ENCODE results near the gene AMY1C.
"Not testable (repeated sequence)": the region's sequence is repeated elsewhere in the genome, so short reads cannot be mapped to it uniquely, and the experiment has no call there.

The AMY1C gene

GRCh38 chr1:103749598-103749997, at the start of gene AMY1C:
AMY1C (plus strand) TSS chr1:103749898; CDS start chr1:103750470, 572 bp downstream.
- not testable (repeated sequence) for DNase-seq

- not testable (repeated sequence) for DNase-seq
Observed at GRCh38 chr1:103700669-103701068, 49.0 kb upstream of the AMY1C start.

GRCh38 chr1:103701256-103701655, 48.4 kb upstream of the AMY1C start:
- not testable (repeated sequence) for DNase-seq

GRCh38 chr1:103707670-103708069, 42.0 kb upstream of the AMY1C start:
- not testable (repeated sequence) for DNase-seq

GRCh38 chr1:103710381-103710780, 39.3 kb upstream of the AMY1C start:
- not testable (repeated sequence) for DNase-seq

- DNase-seq, result not testable (repeated sequence)
Observed at GRCh38 chr1:103717404-103717803, 32.3 kb upstream of the AMY1C start.

GRCh38 chr1:103721473-103721872, 28.2 kb upstream of the AMY1C start:
- not testable (repeated sequence) for DNase-seq

- DNase-seq, result not testable (repeated sequence)
Observed at GRCh38 chr1:103735334-103735733, 14.4 kb upstream of the AMY1C start.

GRCh38 chr1:103738031-103738430, 11.7 kb upstream of the AMY1C start:
- not testable (repeated sequence) for DNase-seq

- DNase-seq, result not testable (repeated sequence)
Observed at GRCh38 chr1:103744449-103744848, 5.2 kb upstream of the AMY1C start.

GRCh38 chr1:103745040-103745439, 4.7 kb upstream of the AMY1C start:
- DNase-seq, result not testable (repeated sequence)

GRCh38 chr1:103748273-103748672, 1.4 kb upstream of the AMY1C start:
- DNase-seq, result not testable (repeated sequence)

- no peak for DNase-seq
Observed at GRCh38 chr1:103761896-103762295, 12.2 kb downstream of the AMY1C start.

GRCh38 chr1:103779932-103780331, 30.2 kb downstream of the AMY1C start:
- DNase-seq, result no peak

GRCh38 chr1:103783944-103784377, 34.3 kb downstream of the AMY1C start:
- no peak for DNase-seq

GRCh38 chr1:103788377-103788776, 38.7 kb downstream of the AMY1C start:
- peak; percentile 31 for DNase-seq

- no peak for DNase-seq
Observed at GRCh38 chr1:103790172-103790571, 40.5 kb downstream of the AMY1C start.
